Activated naive CD4-positive, alpha-beta T cell treated with anti-CD3 and anti-CD28 coated beads, Interleukin-2, amount 10 ng/mL, durations not matched to agents 7 days and 5 days (primary cell): Measurements from ENCODE around the gene MXD3.
A peak's percentile ranks its signal among the peaks of the same experiment; 100 is the strongest.
"Not testable (repeated sequence)": the region's sequence is repeated elsewhere in the genome, so short reads cannot be mapped to it uniquely, and the experiment has no call there.

Experiments
- CTCF ChIA-PET: fragments of 350-600 bp; sonication (Branson Sonifier 250); formaldehyde crosslinking; loops from one replicate; lab custom pipeline; 2021; ENCODE audit warnings: antibody characterized with exemption; lab: Charles Lee
- DNase-seq: peaks from one replicate; pipeline ENCODE4 v3.0.0-alpha.2; 2020
- H3K27ac Mint-ChIP-seq: one replicate; pipeline ENCODE4 v1.8.0; 2021; ENCODE audit warnings: mild to moderate bottlenecking, moderate library complexity, mixed read lengths
- H3K27me3 Mint-ChIP-seq: one replicate; pipeline ENCODE4 v1.8.0; 2021; ENCODE audit warnings: mild to moderate bottlenecking, mixed read lengths
- H3K36me3 Mint-ChIP-seq: one replicate; pipeline ENCODE4 v1.8.0; 2021; ENCODE audit warnings: mixed read lengths
- H3K4me1 Mint-ChIP-seq: one replicate; pipeline ENCODE4 v1.8.0; 2021; ENCODE audit warnings: mixed read lengths
- H3K4me3 Mint-ChIP-seq: one replicate; pipeline ENCODE4 v1.8.0; 2021; ENCODE audit warnings: mild to moderate bottlenecking, moderate library complexity, mixed read lengths
- H3K9me3 Mint-ChIP-seq: one replicate; pipeline ENCODE4 v1.8.0; 2021; ENCODE audit warnings: mixed read lengths

Gene MXD3

DNA sequence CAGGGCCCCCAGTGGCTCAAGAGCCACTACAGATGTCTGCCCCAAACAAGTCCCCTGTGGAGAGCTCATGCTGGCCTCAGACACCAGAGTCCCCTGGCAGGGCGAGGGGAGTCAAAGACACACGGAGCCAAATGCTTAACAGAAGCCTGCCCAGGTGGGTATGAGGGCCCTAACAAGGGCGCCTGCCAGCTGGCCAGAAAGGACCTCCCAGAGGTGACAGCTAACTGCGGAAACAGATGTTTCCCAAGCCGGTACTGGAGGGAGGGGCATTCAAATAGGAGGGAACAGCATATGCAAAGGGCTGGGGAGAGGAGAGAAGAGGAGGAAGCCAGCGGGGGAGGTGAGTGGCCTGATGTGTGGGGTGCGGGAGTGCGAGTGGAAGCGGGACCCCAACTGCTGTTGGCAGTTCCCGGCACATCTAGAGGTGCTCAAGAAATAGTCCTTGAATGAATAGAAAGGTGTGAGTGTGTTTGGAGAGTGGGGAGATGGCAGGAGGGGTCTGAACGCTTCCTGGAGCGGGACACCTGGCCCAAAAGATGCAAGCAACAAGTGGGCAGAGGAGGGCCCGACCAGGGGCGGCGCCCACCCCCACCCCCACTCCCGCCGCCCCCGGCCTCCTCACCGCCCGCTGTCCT is 824 bp downstream of the MXD3 start:
- H3K4me1 Mint-ChIP-seq: peaks cover 64% of the 10 kb centered on the region

GRCh38 chr5:177310332-177310731 is 1.4 kb downstream of the MXD3 start:
- peak overlapping the region; percentile 100 for H3K4me3 Mint-ChIP-seq
- CTCF ChIA-PET: interaction anchor here (1.0 to 7.9 kb wide), 28 partner anchors 8 to 224 kb away, joined by 3 to 75 read pairs (median 7); partner anchors contain the start of genes GRK6, LMAN2, PDLIM7 and RGS14
- H3K36me3 Mint-ChIP-seq: peaks cover 37% of the 10 kb centered on the region
- no peaks in the 10 kb centered on the region for H3K9me3 Mint-ChIP-seq
- peaks cover 68% of the 10 kb centered on the region for H3K4me1 Mint-ChIP-seq
- no peaks in the 10 kb centered on the region for H3K27me3 Mint-ChIP-seq
- DNase-seq: no peak
- H3K27ac Mint-ChIP-seq: peak overlapping the region; percentile 94

More for the DNA sequence above, 824 bp downstream of the MXD3 start:
- peak overlapping the region; percentile 100 for H3K4me3 Mint-ChIP-seq
- CTCF ChIA-PET: interaction anchor here (1.3 to 7.9 kb wide), 19 partner anchors 8 to 198 kb away, joined by 3 to 75 read pairs (median 10); partner anchors contain the start of genes LMAN2, PDLIM7, RGS14 and SLC34A1
- peak; percentile 71 for DNase-seq
- H3K27me3 Mint-ChIP-seq: no peaks in the 10 kb centered on the region
- H3K27ac Mint-ChIP-seq: peak overlapping the region; percentile 94
- peaks cover 33% of the 10 kb centered on the region for H3K36me3 Mint-ChIP-seq
- no peaks in the 10 kb centered on the region for H3K9me3 Mint-ChIP-seq

- no peaks in the 10 kb centered on the region for H3K27me3 Mint-ChIP-seq
- CTCF ChIA-PET: interaction anchor here (0.9 to 7.9 kb wide), 33 partner anchors 9 to 649 kb away, joined by 3 to 75 read pairs (median 6); partner anchors contain the start of genes GRK6, LMAN2, PDLIM7 and RGS14
- H3K4me3 Mint-ChIP-seq: peak overlapping the region; percentile 100
- H3K9me3 Mint-ChIP-seq: no peaks in the 10 kb centered on the region
- peaks cover 71% of the 10 kb centered on the region for H3K4me1 Mint-ChIP-seq
- peak overlapping the region; percentile 83 for H3K27ac Mint-ChIP-seq
- peaks cover 45% of the 10 kb centered on the region for H3K36me3 Mint-ChIP-seq
- peak; percentile 84 for DNase-seq
Observed at GRCh38 chr5:177309351-177310191, 2.1 kb downstream of the MXD3 start.

- Mint-ChIP-seq H3K27me3 (no peaks in the 10 kb centered on the region), H3K4me3 (no peak overlapping the region), H3K27ac (peak overlapping the region; percentile 60), H3K9me3 (no peaks in the 10 kb centered on the region), H3K4me1 (peaks cover 71% of the 10 kb centered on the region), H3K36me3 (peaks cover 50% of the 10 kb centered on the region)
- CTCF ChIA-PET: interaction anchor here (0.9 to 7.9 kb wide), 20 partner anchors 8 to 648 kb away, joined by 3 to 75 read pairs (median 10); no protein-coding TSS in a partner anchor
- no peak for DNase-seq
Observed at GRCh38 chr5:177308740-177309139, 3.0 kb downstream of the MXD3 start.

DNA sequence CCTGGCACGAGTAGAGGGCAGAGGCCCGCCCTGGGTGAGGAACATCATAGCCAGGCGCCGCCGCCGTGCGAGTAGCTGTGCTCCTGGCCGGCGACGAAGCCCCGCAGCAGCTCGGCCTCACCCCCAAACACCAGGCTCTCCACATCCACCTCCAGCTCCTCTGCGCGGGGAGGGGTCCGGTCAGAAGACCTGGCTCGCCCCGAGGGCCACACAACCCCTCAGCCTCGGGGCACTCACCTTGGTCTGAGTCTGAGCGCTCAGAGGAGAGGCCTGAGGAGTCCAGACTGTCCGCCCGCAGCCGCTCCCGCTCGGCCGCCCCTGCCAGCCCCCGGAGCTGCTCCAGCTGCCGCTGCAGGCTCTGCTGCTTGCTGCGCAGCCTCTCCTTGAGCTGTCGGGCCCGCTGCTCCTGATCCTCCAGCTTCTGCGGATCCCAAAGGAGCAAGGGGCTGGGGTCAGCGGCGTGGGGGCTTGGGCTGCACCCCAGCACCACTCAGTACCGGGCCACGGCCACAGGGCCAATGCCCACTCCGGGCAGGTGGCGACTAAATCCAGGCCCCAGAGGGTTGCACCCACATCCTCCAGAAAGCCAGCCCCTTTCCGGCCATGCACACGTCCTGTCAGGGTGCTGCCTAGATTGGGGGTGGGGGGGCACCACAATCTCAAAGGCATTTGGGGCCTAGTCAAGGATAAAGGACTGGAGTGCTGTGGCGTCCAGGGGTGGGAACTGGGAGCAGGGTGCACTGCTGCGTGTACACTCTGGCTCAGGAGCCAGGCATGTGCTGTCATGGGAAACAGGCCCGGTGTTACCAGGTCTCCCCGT is 3.9 kb downstream of the MXD3 start:
- no peak overlapping the region for H3K27ac Mint-ChIP-seq
- H3K4me1 Mint-ChIP-seq: peaks cover 64% of the 10 kb centered on the region
- no peak overlapping the region for H3K4me3 Mint-ChIP-seq
- CTCF ChIA-PET: interaction anchor here (0.9 to 7.9 kb wide), 8 partner anchors 7 to 194 kb away, joined by 3 to 75 read pairs (median 16); no protein-coding TSS in a partner anchor
- no peak for DNase-seq
- no peaks in the 10 kb centered on the region for H3K27me3 Mint-ChIP-seq
- H3K36me3 Mint-ChIP-seq: peaks cover 50% of the 10 kb centered on the region
- no peaks in the 10 kb centered on the region for H3K9me3 Mint-ChIP-seq

GRCh38 chr5:177306674-177307543 is 4.8 kb downstream of the MXD3 start:
- peaks cover 70% of the 10 kb centered on the region for H3K4me1 Mint-ChIP-seq
- H3K27ac Mint-ChIP-seq: peak overlapping the region; percentile 56
- CTCF ChIA-PET: interaction anchor here (0.9 to 7.9 kb wide), 2 partner anchors 84 to 194 kb away, joined by 4 to 75 read pairs; no protein-coding TSS in a partner anchor
- no peaks in the 10 kb centered on the region for H3K27me3 Mint-ChIP-seq
- no peaks in the 10 kb centered on the region for H3K9me3 Mint-ChIP-seq
- peaks cover 55% of the 10 kb centered on the region for H3K36me3 Mint-ChIP-seq
- no peak for DNase-seq
- no peak overlapping the region for H3K4me3 Mint-ChIP-seq

DNA sequence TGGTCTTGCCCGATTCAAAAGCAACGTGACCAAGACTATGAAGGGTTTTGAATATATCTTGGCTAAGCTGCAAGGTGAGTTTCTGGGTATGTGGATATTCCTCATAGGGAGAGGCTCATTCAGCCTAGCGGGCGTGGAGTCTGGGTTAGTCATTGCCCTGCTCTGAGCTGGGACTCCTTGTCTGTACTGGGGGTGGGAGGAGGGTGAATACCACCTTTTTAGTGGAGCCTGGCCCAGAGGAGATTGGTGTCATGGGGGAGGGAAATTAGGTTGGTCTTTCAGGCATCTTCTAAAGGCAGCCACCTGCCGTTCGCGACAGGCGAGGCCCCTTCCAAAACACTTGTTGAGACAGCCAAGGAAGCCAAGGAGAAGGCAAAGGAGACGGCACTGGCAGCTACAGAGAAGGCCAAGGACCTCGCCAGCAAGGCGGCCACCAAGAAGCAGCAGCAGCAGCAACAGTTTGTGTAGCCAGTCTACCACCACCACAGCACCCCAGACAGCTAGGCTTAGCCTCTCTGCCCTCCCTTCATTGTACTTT is 5.5 kb downstream of the MXD3 start:
- DNase-seq, H3K9me3 Mint-ChIP-seq, CTCF ChIA-PET, H3K27me3 Mint-ChIP-seq: not testable (repeated sequence)
- H3K4me1 Mint-ChIP-seq: peaks cover 77% of the 10 kb centered on the region
- peak overlapping the region; percentile 26 for H3K4me3 Mint-ChIP-seq
- peaks cover 59% of the 10 kb centered on the region for H3K36me3 Mint-ChIP-seq
- H3K27ac Mint-ChIP-seq: peak overlapping the region; percentile 76

DNA sequence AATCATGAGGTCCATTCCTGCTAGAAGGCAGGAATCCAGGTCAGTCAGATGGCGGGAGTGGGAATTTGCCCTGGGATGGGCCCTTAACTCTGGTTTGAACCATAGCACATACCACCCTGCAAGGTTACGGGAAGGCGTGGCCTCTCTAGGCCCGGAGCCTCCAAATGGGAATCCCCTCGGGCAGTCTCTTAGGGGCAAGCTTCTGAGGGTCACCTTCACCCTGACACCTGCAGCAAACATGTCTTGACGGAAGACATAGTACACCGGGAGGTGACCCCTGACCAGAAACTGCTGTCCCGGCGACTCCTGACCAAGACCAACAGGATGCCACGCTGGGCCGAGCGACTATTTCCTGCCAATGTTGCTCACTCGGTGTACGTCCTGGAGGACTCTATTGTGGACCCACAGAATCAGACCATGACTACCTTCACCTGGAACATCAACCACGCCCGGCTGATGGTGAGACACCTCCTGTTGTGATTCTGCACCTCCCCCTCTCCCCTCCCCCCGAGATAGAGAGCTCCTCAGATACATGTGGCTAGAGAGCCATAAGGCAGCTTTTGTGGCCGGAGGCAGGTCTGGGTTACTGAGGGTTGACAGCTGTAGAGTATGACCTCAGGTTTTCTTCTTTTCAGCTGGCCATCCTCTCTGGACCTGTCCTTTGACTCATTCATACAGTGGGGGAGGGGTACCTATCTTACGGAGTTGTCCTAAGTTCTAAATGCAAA is 7.1 kb downstream of the MXD3 start:
- peaks cover 58% of the 10 kb centered on the region for H3K36me3 Mint-ChIP-seq
- peak; percentile 50 for DNase-seq

GRCh38 chr5:177303925-177304391 is 7.7 kb downstream of the MXD3 start:
- no peaks in the 10 kb centered on the region for H3K9me3 Mint-ChIP-seq
- CTCF ChIA-PET: interaction anchor here (0.9 to 1.4 kb wide), 3 partner anchors 8 to 192 kb away, joined by 3 to 4 read pairs (median 4); no protein-coding TSS in a partner anchor
- H3K27ac Mint-ChIP-seq: peak overlapping the region; percentile 90
- H3K4me3 Mint-ChIP-seq: peak overlapping the region; percentile 89
- H3K4me1 Mint-ChIP-seq: peaks cover 78% of the 10 kb centered on the region
- H3K27me3 Mint-ChIP-seq: no peaks in the 10 kb centered on the region
- peak; percentile 50 for DNase-seq
- peaks cover 57% of the 10 kb centered on the region for H3K36me3 Mint-ChIP-seq

More for the DNA sequence above, 7.1 kb downstream of the MXD3 start:
- Mint-ChIP-seq H3K27me3 (no peaks in the 10 kb centered on the region), H3K9me3 (no peaks in the 10 kb centered on the region), H3K4me3 (peak overlapping the region; percentile 89), H3K27ac (peak overlapping the region; percentile 90), H3K4me1 (peaks cover 78% of the 10 kb centered on the region)
- CTCF ChIA-PET: interaction anchor here (1.3 kb wide), 1 partner anchor 192 kb away, joined by 4 read pairs; no protein-coding TSS in a partner anchor

GRCh38 chr5:177303121-177303924 is 8.4 kb downstream of the MXD3 start, which contains the start of the genes PRELID1 and RAB24:
PRELID1 (plus strand) TSS chr5:177303799; CDS start chr5:177303986, 187 bp downstream.
RAB24 (minus strand) TSS chr5:177303719; CDS start chr5:177303288, 431 bp downstream.
- peak within 1 kb of the TSS; percentile 90 for H3K27ac Mint-ChIP-seq
- H3K4me1 Mint-ChIP-seq: peaks cover 78% of the 10 kb centered on the region
- no peaks in the 10 kb centered on the region for H3K9me3 Mint-ChIP-seq
- peak within 1 kb of the TSS; percentile 89 for H3K4me3 Mint-ChIP-seq
- H3K36me3 Mint-ChIP-seq: peaks cover 56% of the 10 kb centered on the region
- DNase-seq: peak; percentile 91
- CTCF ChIA-PET: interaction anchor here (0.9 to 1.4 kb wide), 2 partner anchors 9 to 152 kb away, joined by 3 to 4 read pairs; no protein-coding TSS in a partner anchor
- H3K27me3 Mint-ChIP-seq: no peaks in the 10 kb centered on the region
